GM19023 (cell line): Measurements from ENCODE around the gene LRRC4C.
A peak's percentile ranks its signal among the peaks of the same experiment; 100 is the strongest.

Source experiments
- ATAC-seq: cut with Tn5 transposase; IDR thresholded peaks from one replicate; pipeline ENCODE4 v1.9.1; 2021; ENCODE audit warnings: mild to moderate bottlenecking, moderate library complexity; ENCODE audit not compliant: unreplicated experiment

The LRRC4C gene

GRCh38 chr11:40274017-40274416, 1185.4 kb downstream of the LRRC4C start:
- ATAC-seq: no peak

GRCh38 chr11:40273192-40273732, 1186.2 kb downstream of the LRRC4C start:
- ATAC-seq: no peak

GRCh38 chr11:40271361-40271760, 1188.1 kb downstream of the LRRC4C start:
- ATAC-seq: no peak

- no peak for ATAC-seq
Observed at GRCh38 chr11:40269865-40270264, 1189.6 kb downstream of the LRRC4C start.

- no peak for ATAC-seq
Observed at GRCh38 chr11:40268551-40268950, 1190.9 kb downstream of the LRRC4C start.

GRCh38 chr11:40255457-40255856, 1204.0 kb downstream of the LRRC4C start:
- ATAC-seq: no peak

- ATAC-seq: no peak
Observed at GRCh38 chr11:40253166-40253565, 1206.3 kb downstream of the LRRC4C start.

- no peak for ATAC-seq
Observed at GRCh38 chr11:40252236-40252635, 1207.2 kb downstream of the LRRC4C start.

- no peak for ATAC-seq
Observed at GRCh38 chr11:40246983-40247382, 1212.5 kb downstream of the LRRC4C start.

GRCh38 chr11:40241524-40242051, 1217.9 kb downstream of the LRRC4C start:
- peak; percentile 98 for ATAC-seq

GRCh38 chr11:40240284-40240683, 1219.2 kb downstream of the LRRC4C start:
- ATAC-seq: no peak

- no peak for ATAC-seq
Observed at GRCh38 chr11:40236526-40236925, 1222.9 kb downstream of the LRRC4C start.

- no peak for ATAC-seq
Observed at GRCh38 chr11:40235841-40236240, 1223.6 kb downstream of the LRRC4C start.

- ATAC-seq: no peak
Observed at GRCh38 chr11:40230821-40231220, 1228.6 kb downstream of the LRRC4C start.

GRCh38 chr11:40228662-40229061, 1230.8 kb downstream of the LRRC4C start:
- no peak for ATAC-seq

GRCh38 chr11:40227730-40228129, 1231.7 kb downstream of the LRRC4C start:
- ATAC-seq: peak; percentile 93

- ATAC-seq: no peak
Observed at GRCh38 chr11:40226654-40227053, 1232.8 kb downstream of the LRRC4C start.

GRCh38 chr11:40223596-40224330, 1235.7 kb downstream of the LRRC4C start:
- ATAC-seq: no peak

GRCh38 chr11:40219401-40219800, 1240.1 kb downstream of the LRRC4C start:
- ATAC-seq: no peak

- no peak for ATAC-seq
Observed at GRCh38 chr11:40215556-40215955, 1243.9 kb downstream of the LRRC4C start.

GRCh38 chr11:40207416-40207815, 1252.0 kb downstream of the LRRC4C start:
- ATAC-seq: no peak

- no peak for ATAC-seq
Observed at GRCh38 chr11:40204228-40204627, 1255.2 kb downstream of the LRRC4C start.
